GM23248 (cell line): ENCODE measurements around the gene DBI.

Source experiments
- EZH2 ChIP-seq: fragments of 200-600 bp; sonication (generic); IDR thresholded peaks from 2 replicates; pipeline ENCODE4 v1.6.1; 2018; ENCODE audit warnings: antibody characterized with exemption, mild to moderate bottlenecking; ENCODE audit not compliant: insufficient read depth, poor library complexity, severe bottlenecking
- EZH2phosphoT487 ChIP-seq: fragments of 200-600 bp; sonication (generic); IDR thresholded peaks from 2 replicates; pipeline ENCODE4 v1.6.1; 2018; ENCODE audit warnings: antibody characterized with exemption, moderate library complexity, mild to moderate bottlenecking, low read depth; ENCODE audit not compliant: insufficient read depth

GRCh38 chr2:119371111-119371510, 4.3 kb downstream of the DBI start:
- TF ChIP-seq EZH2 (no peak), EZH2phosphoT487 (no peak)
